ENCODE results near the gene SIX3.

DNA sequence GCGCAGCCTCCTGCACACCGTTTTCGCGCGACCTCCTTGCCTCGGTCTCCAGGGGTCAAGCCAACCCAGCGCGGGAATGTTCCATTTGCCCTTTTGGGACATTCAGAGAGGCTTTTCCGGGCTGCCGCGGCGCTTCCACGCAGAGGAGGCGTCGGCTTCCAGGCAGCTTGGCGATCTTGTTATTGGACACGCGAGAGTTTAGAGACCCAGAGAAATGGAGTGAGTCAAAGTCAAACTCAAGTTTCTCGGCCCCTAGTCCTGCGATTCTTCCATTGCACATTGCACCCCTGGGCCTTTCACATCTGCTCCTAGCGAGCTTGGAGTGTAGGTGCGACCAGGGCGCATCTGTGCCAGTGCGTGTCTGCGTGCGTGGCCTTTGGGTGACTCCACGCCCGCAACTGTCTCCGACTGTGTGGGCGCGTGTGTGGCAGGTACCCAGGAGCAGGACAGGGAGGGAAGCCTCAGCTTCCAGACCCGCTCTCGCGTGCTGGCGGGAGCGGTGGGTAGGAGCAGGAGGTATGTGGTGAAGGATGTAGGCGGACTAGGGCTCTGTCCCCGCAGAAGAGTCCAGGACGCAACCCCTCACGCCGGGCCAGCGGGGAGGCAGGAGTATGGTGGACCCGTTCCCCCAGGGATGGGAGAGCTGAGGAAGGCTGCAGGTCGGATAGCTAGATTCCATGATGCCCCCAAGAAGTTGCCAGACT lies 13.5 kb downstream of the SIX3 start:
- TF ChIP-seq, protein P1, sequence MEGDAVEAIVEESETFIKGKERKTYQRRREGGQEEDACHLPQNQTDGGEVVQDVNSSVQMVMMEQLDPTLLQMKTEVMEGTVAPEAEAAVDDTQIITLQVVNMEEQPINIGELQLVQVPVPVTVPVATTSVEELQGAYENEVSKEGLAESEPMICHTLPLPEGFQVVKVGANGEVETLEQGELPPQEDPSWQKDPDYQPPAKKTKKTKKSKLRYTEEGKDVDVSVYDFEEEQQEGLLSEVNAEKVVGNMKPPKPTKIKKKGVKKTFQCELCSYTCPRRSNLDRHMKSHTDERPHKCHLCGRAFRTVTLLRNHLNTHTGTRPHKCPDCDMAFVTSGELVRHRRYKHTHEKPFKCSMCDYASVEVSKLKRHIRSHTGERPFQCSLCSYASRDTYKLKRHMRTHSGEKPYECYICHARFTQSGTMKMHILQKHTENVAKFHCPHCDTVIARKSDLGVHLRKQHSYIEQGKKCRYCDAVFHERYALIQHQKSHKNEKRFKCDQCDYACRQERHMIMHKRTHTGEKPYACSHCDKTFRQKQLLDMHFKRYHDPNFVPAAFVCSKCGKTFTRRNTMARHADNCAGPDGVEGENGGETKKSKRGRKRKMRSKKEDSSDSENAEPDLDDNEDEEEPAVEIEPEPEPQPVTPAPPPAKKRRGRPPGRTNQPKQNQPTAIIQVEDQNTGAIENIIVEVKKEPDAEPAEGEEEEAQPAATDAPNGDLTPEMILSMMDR (IDR thresholded peaks at IDR 0.05) = no peak
- TF ChIP-seq POLR2A (IDR thresholded peaks at IDR 0.05) (no peak), POLR2AphosphoS5 (IDR thresholded peaks at IDR 0.05) (no peak)
